DMS153 treated with DMSO at 0.1 percent for 48 hours (cell line): ENCODE results near the gene NCKAP5.

ENCODE experiments used
- DNase-seq: peaks from one replicate; lab custom pipeline; 2025; ENCODE audit not compliant: unreplicated experiment; lab: John Stamatoyannopoulos, UW

The NCKAP5 gene

DNA sequence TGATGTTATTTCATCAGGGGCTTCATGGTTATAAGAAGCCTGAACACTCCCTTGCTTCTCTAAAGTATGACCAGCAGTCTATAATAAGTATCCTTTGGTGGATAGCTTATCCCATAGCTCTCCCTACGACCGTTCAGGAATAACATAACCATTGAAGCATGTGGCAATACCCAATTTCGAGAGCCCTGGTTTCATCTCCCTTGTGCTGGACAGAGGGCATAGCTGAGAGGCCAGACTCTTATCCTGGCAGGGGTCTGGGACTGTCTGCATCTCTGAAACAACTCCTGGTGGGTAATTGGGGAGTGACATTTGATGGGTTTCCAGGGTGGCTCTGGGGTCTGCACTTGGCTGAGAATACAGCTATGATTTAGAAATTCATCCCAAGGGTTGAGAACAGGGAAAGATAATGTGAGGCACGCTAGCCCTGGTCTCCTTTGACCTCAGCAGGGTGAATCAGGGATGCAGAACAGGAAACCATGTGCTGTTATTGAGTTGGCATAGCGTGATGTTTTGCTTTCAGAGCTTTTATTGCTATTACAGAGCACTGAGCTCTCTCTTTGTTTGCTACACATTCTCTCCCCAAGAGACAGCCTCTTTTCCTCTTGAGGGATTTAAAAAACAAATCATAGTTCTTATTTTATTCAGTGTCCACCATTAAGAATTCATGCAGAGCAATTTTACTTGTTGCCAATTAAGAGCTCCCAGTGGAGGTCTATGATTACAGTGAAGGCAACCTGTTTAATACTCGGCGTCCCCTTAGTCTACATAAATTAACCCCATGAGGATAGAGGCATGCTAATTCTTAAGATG is 274.5 kb downstream of the NCKAP5 start:
- DNase-seq, result peak; percentile 46

- DNase-seq, result no peak
These were observed 276.0 kb downstream of the NCKAP5 start for GRCh38 chr2:133292259-133292658.

DNA sequence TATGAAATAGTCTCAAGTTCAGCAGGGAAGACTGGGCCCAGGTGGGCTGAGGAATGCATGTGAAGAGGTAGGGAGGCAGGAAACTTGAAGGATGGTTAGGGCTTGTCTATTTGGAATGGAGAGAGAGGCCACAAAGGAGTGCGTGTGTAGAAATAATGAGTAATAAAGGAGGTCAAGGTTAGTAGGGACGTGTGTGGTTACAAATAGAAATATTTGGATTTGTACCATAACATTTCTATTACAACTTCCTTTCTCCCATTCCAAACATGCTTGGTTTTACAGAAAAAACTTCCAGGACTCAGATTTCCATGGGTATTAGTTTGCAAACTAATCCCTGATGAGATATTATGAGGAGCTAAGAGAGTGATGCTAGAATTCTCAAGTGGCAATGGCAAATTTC is 280.6 kb downstream of the NCKAP5 start:
- no peak for DNase-seq

DNA sequence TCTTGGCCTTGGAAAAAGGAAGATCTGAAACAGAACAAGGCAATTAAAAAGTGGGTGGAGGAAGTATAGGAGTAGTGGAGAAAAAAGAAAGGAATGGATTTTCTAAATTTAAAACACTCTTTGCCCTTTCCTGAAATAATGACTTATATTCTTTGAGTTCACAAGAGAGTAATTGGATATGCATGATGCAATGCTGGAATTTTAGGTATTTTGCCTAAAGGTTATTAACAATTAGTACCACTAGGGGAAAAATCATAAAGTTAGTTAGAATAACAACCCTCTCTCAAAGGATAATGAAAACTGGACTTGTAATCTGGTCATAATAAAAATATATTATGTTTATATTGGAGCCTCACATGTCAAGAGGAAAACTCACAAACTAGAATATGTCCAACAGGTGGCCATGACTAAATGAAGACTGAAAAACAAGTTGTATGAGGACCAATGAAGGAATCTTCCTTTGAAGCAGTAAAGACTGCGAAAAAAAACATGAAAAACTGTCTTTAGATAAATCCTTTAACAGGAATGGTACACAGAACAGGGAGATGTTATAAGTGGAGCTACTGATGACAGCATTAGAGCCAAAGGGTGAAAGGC is 281.8 kb downstream of the NCKAP5 start:
- no peak for DNase-seq

- DNase-seq, result no peak
These were observed 295.2 kb downstream of the NCKAP5 start for GRCh38 chr2:133273031-133273430.

DNA sequence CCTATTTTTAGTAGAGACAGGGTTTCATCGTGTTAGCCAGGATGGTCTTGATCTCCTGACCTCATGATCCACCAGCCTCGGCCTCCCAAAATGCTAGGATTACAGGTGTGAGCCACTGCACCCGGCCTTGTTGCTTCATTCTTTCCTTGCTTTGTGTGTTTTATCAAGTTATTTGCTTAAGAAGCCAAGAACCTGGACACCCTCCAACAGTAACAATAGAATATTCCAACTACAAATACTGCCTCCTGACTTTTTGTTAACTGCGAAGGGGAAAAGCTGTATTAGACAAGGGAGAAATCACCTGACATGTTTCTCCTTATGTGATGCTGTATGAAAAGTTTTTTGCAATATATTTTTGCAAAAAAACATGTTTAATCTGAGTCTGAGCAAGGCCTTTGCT is 297.2 kb downstream of the NCKAP5 start:
- DNase-seq, result no peak

DNA sequence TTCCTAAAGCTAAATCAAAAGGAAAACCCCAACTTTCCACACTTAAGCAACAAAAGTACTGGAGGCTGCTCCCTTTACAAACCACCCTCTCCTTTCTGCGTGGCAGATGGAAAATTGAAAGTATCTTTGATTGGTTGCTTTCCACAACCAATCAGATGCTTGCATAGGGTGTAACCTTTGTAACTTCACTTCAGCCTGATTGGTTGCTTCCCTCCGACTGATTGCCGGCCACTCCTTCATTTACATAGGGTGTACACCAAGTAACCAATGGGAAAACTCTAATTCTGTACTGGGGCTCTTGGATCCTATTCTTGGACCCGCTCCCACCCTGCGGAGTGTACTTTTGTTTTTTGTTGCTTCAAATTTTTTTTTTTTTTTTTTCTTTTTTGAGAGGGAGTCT is 297.7 kb downstream of the NCKAP5 start:
- DNase-seq, result no peak

GRCh38 chr2:133266926-133267590 is 301.2 kb downstream of the NCKAP5 start:
- DNase-seq, result no peak

DNA sequence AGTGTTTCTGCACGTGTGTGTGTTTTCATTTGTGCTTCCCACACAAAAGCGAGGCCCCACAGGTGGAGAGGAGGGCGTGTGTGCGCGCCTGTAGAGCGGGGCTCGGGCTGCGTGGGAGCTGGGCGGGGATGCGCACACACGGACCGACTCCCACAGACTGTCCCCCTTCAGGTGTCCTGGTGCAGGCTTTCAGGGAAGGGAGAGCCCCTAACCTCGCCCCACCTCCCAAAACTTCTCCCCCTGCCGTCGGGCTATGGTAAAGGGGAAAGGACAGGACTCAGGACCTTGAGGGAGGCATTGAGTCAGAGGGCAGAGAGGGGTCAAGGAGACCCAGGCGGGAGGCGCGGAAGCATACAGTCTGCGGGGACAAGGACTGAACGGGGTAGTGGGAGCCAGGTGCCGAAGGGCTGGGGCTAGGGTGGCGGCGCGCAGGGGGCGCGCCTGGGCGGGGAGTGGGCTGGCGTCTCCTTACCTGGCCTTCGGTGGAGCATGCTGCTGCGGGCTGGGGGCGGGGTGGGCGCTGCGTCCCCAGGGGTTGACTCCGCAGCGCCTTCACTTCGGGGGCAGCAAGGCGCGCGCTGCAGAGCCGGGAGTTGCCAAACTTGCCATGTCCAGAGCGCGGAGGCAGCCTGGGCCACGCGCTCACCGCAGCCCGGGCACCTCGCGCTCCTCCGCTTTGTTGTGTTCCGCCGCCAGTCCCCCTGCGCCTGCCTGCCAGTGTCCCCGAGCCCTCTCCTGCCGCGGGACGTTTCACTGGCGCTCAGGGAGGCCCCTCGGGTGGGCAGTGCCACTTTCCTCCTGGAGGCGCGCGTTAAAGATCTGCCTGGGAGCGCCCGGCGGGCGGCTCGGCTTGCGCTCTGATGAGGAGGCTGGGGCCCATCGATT is 302.0 kb downstream of the NCKAP5 start:
- no peak for DNase-seq

- DNase-seq, result no peak
These were observed 302.8 kb downstream of the NCKAP5 start for GRCh38 chr2:133265432-133265949.

- no peak for DNase-seq
These were observed 303.3 kb downstream of the NCKAP5 start for GRCh38 chr2:133264989-133265401.

DNA sequence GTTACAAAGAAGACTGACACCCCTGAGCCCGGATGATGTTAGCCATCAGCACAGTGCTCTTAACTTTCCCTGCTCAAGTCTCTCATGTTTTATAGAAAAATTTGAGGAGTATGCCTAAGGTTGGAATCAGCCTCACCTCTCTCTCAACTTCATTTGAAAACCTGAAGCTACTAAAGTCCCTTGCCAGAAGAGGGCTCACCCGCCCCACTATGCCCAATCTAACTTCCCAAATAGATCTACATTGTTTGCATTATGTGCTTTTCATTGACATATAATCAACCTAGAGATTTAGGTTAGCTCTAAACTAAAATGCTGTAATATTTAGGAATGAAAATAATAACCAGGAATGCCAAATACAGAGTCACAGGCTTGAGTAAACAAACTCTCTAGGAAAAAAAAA is 305.4 kb downstream of the NCKAP5 start:
- peak; percentile 27 for DNase-seq

DNA sequence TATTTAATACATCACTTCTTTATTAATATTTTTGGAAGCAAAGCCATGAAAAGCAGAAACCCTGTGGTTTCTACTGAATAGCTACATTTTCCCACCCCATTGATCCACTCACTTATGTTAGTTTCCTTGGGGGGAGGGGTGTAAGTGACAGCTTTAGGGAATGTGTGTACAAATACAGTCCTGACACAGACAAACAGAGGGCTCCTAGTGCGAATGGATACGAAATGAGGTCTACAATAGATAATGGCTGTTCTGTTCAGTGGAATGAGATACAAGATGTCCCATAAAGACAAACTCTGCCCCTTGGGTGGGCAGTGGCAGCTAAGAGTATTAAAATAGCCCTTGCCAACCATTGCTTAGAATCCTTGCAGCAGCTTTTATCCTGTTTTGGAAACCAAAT is 312.9 kb downstream of the NCKAP5 start:
- no peak for DNase-seq

GRCh38 chr2:133253793-133254192 is 314.5 kb downstream of the NCKAP5 start:
- DNase-seq, result no peak

GRCh38 chr2:133252780-133253355 is 315.4 kb downstream of the NCKAP5 start:
- DNase-seq, result no peak

GRCh38 chr2:133249362-133249761 is 318.9 kb downstream of the NCKAP5 start:
- no peak for DNase-seq

DNA sequence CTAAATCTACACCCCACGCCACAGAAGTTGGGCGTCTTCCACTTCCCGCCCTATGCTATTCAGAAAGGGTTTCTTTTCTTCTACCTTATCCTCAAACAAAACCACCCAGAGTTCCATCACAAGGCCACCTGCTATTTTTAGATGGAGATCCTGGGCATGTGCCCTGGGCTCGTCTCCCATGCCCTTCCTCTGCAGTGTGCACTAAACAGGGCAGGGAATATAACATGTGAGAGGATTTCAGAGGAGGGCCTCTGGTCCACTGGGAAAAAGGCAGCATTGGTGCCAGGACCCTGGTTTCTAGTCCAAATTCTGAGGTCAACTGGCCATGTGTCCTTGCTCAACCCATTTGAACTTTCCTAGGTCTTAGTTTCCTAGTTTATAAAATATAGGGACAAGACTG is 320.0 kb downstream of the NCKAP5 start:
- DNase-seq, result no peak

- no peak for DNase-seq
These were observed 320.6 kb downstream of the NCKAP5 start for GRCh38 chr2:133247631-133248030.

DNA sequence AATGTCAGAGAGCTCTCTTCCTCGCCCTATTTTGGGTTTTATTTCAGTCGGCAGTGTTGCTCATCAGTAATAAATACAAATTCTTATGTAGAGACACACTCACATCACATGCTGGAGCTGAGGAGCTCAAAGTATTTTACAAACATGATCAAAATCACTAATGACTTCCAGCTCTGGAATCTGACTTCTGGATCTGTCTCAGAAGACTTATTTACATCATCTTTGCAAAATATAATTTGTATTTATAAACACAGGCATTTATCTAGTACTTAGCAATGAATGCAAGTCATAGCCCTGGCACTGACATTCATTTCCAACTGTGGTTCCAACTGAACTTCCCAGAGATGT is 327.1 kb downstream of the NCKAP5 start:
- DNase-seq, result no peak

DNA sequence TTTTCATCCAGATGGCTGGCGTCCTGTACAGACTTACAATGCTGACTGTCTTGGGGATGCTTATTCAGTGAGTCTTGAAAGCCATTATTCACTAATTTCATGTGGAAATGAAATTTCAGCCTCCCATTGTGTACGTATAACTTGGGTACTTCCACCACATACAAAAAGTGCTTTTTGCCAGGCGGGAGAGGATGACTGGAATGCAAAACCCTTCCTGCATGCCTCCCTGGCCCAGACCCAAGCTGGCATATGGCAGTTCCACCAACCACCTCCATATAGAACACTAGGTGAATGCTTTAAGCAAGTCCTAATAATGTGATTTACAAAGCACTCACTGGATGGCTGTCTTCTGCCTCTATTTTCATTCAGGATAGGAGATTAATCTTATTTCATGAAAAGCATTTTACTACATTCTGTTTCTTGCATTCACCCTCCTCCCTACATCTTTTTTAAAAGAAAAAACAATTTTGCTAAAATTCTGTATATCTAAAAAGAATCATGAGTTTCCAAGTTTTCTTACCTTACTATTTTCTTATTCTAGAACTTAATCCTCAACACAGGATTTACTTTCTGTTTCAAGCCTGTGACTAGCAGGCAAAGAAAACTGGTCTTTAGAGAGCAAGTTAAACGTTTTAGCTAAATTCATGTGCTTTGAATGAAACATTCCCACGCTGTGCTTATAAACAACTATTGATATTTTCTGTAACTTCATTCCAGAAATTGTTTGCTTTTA is 327.6 kb downstream of the NCKAP5 start:
- DNase-seq, result no peak
